Panc1 (cell line): ENCODE results near the gene PIPOX.

Experiments
- SIN3A ChIP-seq: IDR thresholded peaks from 2 replicates; pipeline ENCODE4 v1.6.1; 2012; ENCODE audit warnings: low read depth, mild to moderate bottlenecking, low read length, moderate library complexity, borderline replicate concordance; ENCODE audit not compliant: insufficient read depth
- TCF7L2 ChIP-seq: IDR thresholded peaks from 2 replicates; pipeline ENCODE4 v1.6.1; 2011; ENCODE audit warnings: mild to moderate bottlenecking, low read depth, low read length, inconsistent platforms
- TF ChIP-seq, protein P1 (sequence below): fragments of 450-650 bp; IDR thresholded peaks from 2 replicates; pipeline ENCODE4 v1.5.1; 2017; ENCODE audit warnings: mild to moderate bottlenecking

GRCh38 chr17:29099527-29099926 is 56.6 kb downstream of the PIPOX start:
- TF ChIP-seq, protein P1, sequence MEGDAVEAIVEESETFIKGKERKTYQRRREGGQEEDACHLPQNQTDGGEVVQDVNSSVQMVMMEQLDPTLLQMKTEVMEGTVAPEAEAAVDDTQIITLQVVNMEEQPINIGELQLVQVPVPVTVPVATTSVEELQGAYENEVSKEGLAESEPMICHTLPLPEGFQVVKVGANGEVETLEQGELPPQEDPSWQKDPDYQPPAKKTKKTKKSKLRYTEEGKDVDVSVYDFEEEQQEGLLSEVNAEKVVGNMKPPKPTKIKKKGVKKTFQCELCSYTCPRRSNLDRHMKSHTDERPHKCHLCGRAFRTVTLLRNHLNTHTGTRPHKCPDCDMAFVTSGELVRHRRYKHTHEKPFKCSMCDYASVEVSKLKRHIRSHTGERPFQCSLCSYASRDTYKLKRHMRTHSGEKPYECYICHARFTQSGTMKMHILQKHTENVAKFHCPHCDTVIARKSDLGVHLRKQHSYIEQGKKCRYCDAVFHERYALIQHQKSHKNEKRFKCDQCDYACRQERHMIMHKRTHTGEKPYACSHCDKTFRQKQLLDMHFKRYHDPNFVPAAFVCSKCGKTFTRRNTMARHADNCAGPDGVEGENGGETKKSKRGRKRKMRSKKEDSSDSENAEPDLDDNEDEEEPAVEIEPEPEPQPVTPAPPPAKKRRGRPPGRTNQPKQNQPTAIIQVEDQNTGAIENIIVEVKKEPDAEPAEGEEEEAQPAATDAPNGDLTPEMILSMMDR = no peak
- TF ChIP-seq SIN3A = no peak
- TF ChIP-seq TCF7L2 = no peak
